HepG2 (cell line): ENCODE results near the gene SNAP25.

ENCODE experiments used
- BHLHE40 ChIP-seq: IDR thresholded peaks from 2 replicates; pipeline ENCODE4 v1.6.1; 2011; ENCODE audit warnings: low read length, improper control_type of control experiment
- ZFAT ChIP-seq: sonication (generic); formaldehyde crosslinking; conservative IDR thresholded peaks from 2 replicates; pipeline ENCODE4 v1.8.1; 2023; ENCODE audit warnings: missing genetic modification reagents, inconsistent platforms

- TF ChIP-seq BHLHE40 (no peak), ZFAT (CRISPR knock-in tag) (no peak)
These were observed 103.7 kb downstream of the SNAP25 start for GRCh38 chr20:10322073-10323012.
